Measurements from ENCODE around the gene TICAM2. TPM values are rescaled to one million over a fixed set of nuclear protein-coding genes. Genes with fewer than 3 reads are reported as not detected.
A peak's percentile ranks its signal among the peaks of the same experiment; 100 is the strongest.

The TICAM2 gene
- total and polyA plus RNA-seq, 8 donors: 1.4 to 9.9 (median 2.4) TPM; not detected in 3

GRCh38 chr5:115565233-115565632 lies 37.0 kb downstream of the TICAM2 start:
- WGBS, 5 donors: 74 to 83% (median 76%) methylated on average over 2 of the region's 2 CpGs
- Histone ChIP-seq H3K4me1 (no peaks in the 10 kb centered on the region), H3K4me3 (no peak overlapping the region), H3K27ac (no peak overlapping the region), H3K36me3 (no peaks in the 10 kb centered on the region), H3K9me3 (no peaks in the 10 kb centered on the region), H3K27me3 (no peaks in the 10 kb centered on the region)
- DNase-seq: no peak
- intact Hi-C loops (cut with DNase I; ENCODE audit: low total_unique reads): no loop called here
- TF ChIP-seq POLR2A (IDR thresholded peaks at IDR 0.05): no peak
- no peak for TF ChIP-seq CTCF (IDR thresholded peaks at IDR 0.05)
- no peak for TF ChIP-seq POLR2AphosphoS5 (IDR thresholded peaks at IDR 0.05)
- no peak for TF ChIP-seq EP300 (IDR thresholded peaks at IDR 0.05)

GRCh38 chr5:115561176-115561575 lies 41.1 kb downstream of the TICAM2 start:
- no peak overlapping the region for H3K27ac ChIP-seq
- no peak for TF ChIP-seq EP300 (IDR thresholded peaks at IDR 0.05)
- TF ChIP-seq POLR2AphosphoS5 (IDR thresholded peaks at IDR 0.05): no peak
- DNase-seq: no peak
- H3K4me3 ChIP-seq: no peak overlapping the region
- no peaks in the 10 kb centered on the region for H3K27me3 ChIP-seq
- no peaks in the 10 kb centered on the region for H3K36me3 ChIP-seq
- peaks cover 10 to 24% (median 17%) of the 10 kb centered on the region in 4 donors for H3K4me1 ChIP-seq
- WGBS, 5 donors: 88 to 97% (median 93%) methylated on average over 3 of the region's 3 CpGs
- intact Hi-C loops (cut with DNase I; ENCODE audit: low total_unique reads): no loop called here
- no peaks in the 10 kb centered on the region for H3K9me3 ChIP-seq

GRCh38 chr5:115559524-115559923 lies 42.8 kb downstream of the TICAM2 start:
- intact Hi-C loops (cut with DNase I; ENCODE audit: low total_unique reads): no loop called here
- DNase-seq: no peak
- H3K36me3 ChIP-seq: no peaks in the 10 kb centered on the region
- H3K27me3 ChIP-seq: no peaks in the 10 kb centered on the region
- no peak overlapping the region for H3K27ac ChIP-seq
- no peaks in the 10 kb centered on the region for H3K9me3 ChIP-seq
- H3K4me1 ChIP-seq: peaks cover 10 to 24% (median 17%) of the 10 kb centered on the region in 4 donors
- no peak overlapping the region for H3K4me3 ChIP-seq
- no peak for TF ChIP-seq POLR2AphosphoS5 (IDR thresholded peaks at IDR 0.05)
- no peak for TF ChIP-seq EP300 (IDR thresholded peaks at IDR 0.05)
- TF ChIP-seq CTCF (IDR thresholded peaks at IDR 0.05): no peak
- TF ChIP-seq POLR2A (IDR thresholded peaks at IDR 0.05): no peak

GRCh38 chr5:115558388-115558956 lies 43.8 kb downstream of the TICAM2 start:
- intact Hi-C loops (cut with DNase I; ENCODE audit: low total_unique reads): no loop called here

More at GRCh38 chr5:115558388-115558956, 43.8 kb downstream of the TICAM2 start:
- no peaks in the 10 kb centered on the region for H3K27me3 ChIP-seq
- TF ChIP-seq EP300 (IDR thresholded peaks at IDR 0.05) (no peak), POLR2AphosphoS5 (IDR thresholded peaks at IDR 0.05) (no peak), CTCF (IDR thresholded peaks at IDR 0.05) (no peak), POLR2A (IDR thresholded peaks at IDR 0.05) (no peak)
- no peaks in the 10 kb centered on the region for H3K36me3 ChIP-seq
- no peak overlapping the region for H3K4me3 ChIP-seq
- peak in 1 of 2 donors; percentile 77 for DNase-seq
- 29 to 50% (median 30%) methylated on average over 4 of the region's 4 CpGs for WGBS, 5 donors
- peaks cover 10 to 24% (median 17%) of the 10 kb centered on the region in 4 donors for H3K4me1 ChIP-seq
- H3K9me3 ChIP-seq: no peaks in the 10 kb centered on the region
- H3K27ac ChIP-seq: peak overlapping the region in 4 of 5 donors; percentile 51 to 77 (median 70)

Measured in stomach (tissue), 9 donors.